Kidney (tissue), 14 donors: ENCODE results near the gene SDSL. TPM values are rescaled to one million over a fixed set of nuclear protein-coding genes. Genes with fewer than 3 reads are reported as not detected.

Experiments
- DNase-seq, 5 donors: peaks; one replicate each; pipeline ENCODE4 v3.0.0-alpha.2; 2013 to 2020
- FAIRE-seq: peaks from 2 replicates; lab custom pipeline; 2012; peaks lifted over from hg19 to GRCh38; lab: Jason Lieb, UNC
- H3K27ac ChIP-seq, 2 donors: one replicate each; pipeline ENCODE4 v1.7.0; 2013; ENCODE audit warnings: low read depth in 2 of 2, low read length in 2 of 2, inconsistent platforms in 1 of 2
- H3K27me3 ChIP-seq: one replicate; pipeline ENCODE4 v1.7.1; 2013; ENCODE audit warnings: low read length, inconsistent platforms; ENCODE audit not compliant: control insufficient read depth, insufficient read depth
- H3K36me3 ChIP-seq, 3 donors: one replicate each; pipeline versions ENCODE4 v1.7.0 to v1.7.1; 2013; ENCODE audit warnings: low read length in 3 of 3, control low read depth in 1 of 3, inconsistent platforms in 1 of 3; ENCODE audit not compliant: insufficient read depth in 3 of 3, control insufficient read depth in 2 of 3
- H3K4me1 ChIP-seq, 3 donors: one replicate each; pipeline versions ENCODE4 v1.7.0 to v1.7.1; 2013; ENCODE audit warnings: low read length in 3 of 3, inconsistent platforms in 1 of 3, low read depth in 1 of 3; ENCODE audit not compliant: control insufficient read depth in 2 of 3, insufficient read depth in 2 of 3
- H3K4me3 ChIP-seq, 3 donors: one replicate each; pipeline versions ENCODE4 v1.7.0 to v1.8.1; 2013; ENCODE audit warnings: low read length in 3 of 3, control low read depth in 1 of 3, inconsistent platforms in 1 of 3
- H3K9ac ChIP-seq, 3 donors: one replicate each; pipeline versions ENCODE4 v1.7.0 to v1.7.1; 2013; ENCODE audit warnings: low read length in 3 of 3, control low read depth in 1 of 3, inconsistent platforms in 1 of 3
- H3K9me3 ChIP-seq, 3 donors: one replicate each; pipeline versions ENCODE4 v1.7.0 to v1.7.1; 2013; ENCODE audit warnings: low read length in 3 of 3, control low read depth in 1 of 3, inconsistent platforms in 1 of 3; ENCODE audit not compliant: control insufficient read depth in 2 of 3, insufficient read depth in 1 of 3
- intact Hi-C: fragments of 100-400 bp; cut with DNase I; formaldehyde crosslinking; loops from one replicate; pipeline ENCODE4 v1.11.1; 2022
- polyA plus RNA-seq: library from polyadenylated mRNA; stranded (reverse); fragments of 350-450 nt; fragmentation: Illumina TruSeq; extraction: RNeasy Lipid Tissue Mini Kit (QIAGEN cat#74804); gene quantifications from one replicate; pipeline ENCODE4 v1.2.3, GENCODE V29; 2014; ENCODE audit warnings: low read depth, low replicate concordance; ENCODE audit not compliant: insufficient read depth
- total RNA-seq: library from RNA; stranded (reverse); fragmentation: NEBNext Ultra II Directional; extraction: Animal tissue kit (Norgen Biotek cat#: 25700); gene quantifications from one replicate; pipeline ENCODE4 v1.2.1, GENCODE V29; 2021
- TF ChIP-seq, protein P1 (sequence below): IDR thresholded peaks from 3 replicates; pipeline ENCODE4 v1.5.1; 2012; ENCODE audit warnings: mild to moderate bottlenecking, moderate library complexity, borderline replicate concordance; ENCODE audit not compliant: insufficient read depth; ENCODE audit errors: extremely low read depth
- donor health status: control.
- donor health status: control.
- donor health status: control.
- donor health status: control.
- donor health status: control.
- donor health status: DM: yes; HTN: yes; CAD: no.
- donor health status: Normal renal cell carcinoma (clear cell type).

SDSL gene
- total and polyA plus RNA-seq, 2 donors from 2014 or later, result 22.8 to 116 TPM

DNA sequence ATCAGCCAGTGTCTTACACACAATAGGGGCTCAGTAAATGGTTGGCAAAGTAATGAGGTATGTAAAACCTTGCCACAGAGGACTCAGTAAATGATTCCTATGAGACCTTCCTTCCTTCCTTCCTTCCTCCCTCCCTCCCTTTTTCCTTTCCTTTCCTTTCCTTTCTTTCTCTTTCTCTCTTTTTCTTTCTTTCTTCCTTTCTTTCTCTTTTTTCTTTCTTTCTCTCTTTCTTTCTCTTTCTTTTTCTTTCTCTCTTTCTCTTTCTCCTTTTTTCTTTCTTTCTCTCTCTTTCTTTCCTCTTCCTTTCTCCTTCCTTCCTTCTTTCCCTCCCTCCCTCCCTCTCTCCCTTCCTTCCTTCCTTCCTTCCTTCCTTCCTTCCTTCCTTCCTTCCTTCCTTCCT, 26.0 kb upstream of the SDSL start:
- Histone ChIP-seq H3K27me3 (no peaks in the 10 kb centered on the region), H3K27ac (no peak overlapping the region), H3K9ac (no peak overlapping the region), H3K4me1 (no peaks in the 10 kb centered on the region), H3K4me3 (no peak overlapping the region), H3K36me3 (no peaks in the 10 kb centered on the region), H3K9me3 (no peaks in the 10 kb centered on the region)
- DNase-seq, result no peak
- intact Hi-C loops, result no loop called here
- FAIRE-seq, result no peak
- TF ChIP-seq, protein P1, sequence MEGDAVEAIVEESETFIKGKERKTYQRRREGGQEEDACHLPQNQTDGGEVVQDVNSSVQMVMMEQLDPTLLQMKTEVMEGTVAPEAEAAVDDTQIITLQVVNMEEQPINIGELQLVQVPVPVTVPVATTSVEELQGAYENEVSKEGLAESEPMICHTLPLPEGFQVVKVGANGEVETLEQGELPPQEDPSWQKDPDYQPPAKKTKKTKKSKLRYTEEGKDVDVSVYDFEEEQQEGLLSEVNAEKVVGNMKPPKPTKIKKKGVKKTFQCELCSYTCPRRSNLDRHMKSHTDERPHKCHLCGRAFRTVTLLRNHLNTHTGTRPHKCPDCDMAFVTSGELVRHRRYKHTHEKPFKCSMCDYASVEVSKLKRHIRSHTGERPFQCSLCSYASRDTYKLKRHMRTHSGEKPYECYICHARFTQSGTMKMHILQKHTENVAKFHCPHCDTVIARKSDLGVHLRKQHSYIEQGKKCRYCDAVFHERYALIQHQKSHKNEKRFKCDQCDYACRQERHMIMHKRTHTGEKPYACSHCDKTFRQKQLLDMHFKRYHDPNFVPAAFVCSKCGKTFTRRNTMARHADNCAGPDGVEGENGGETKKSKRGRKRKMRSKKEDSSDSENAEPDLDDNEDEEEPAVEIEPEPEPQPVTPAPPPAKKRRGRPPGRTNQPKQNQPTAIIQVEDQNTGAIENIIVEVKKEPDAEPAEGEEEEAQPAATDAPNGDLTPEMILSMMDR, result no peak

DNA sequence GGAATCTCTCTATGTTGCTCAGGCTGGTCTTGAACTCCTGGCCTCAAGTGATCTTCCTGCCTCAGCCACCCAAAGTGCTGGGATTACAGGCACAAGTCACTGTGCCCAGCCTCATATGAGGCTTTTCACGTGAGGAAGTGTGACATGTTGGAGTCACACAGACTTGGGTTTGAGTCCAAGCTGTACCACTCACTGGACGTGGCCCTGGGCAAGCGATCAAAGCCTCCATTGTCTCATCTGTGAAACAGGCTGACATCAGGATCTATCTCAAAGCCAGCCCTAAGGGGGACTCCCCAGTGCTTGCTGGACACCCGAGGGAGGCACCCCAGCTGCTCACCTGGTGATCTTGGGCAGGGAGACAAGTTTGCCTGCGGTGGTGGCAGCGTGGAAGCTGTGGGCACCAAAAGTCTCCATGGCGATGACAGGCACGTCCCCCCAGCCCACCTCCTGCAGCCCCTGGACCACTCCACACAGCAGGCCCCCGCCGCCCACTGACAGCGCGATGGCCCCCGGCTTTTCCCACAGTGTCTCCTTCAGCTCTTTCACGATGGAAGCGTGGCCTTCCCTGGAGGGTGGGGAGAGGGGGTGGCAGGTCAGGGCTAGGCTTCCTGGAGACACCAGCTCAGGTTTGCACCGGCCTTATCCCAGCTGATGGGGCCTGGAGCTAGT, 25.2 kb upstream of the SDSL start:
- intact Hi-C loops, result no loop called here
- FAIRE-seq (no peak), DNase-seq (no peak)
- no peaks in the 10 kb centered on the region for H3K27me3 ChIP-seq
- no peaks in the 10 kb centered on the region for H3K36me3 ChIP-seq
- H3K4me1 ChIP-seq, result no peaks in the 10 kb centered on the region
- H3K9ac ChIP-seq, result no peak overlapping the region
- H3K9me3 ChIP-seq, result no peaks in the 10 kb centered on the region
- no peak overlapping the region for H3K4me3 ChIP-seq
- TF ChIP-seq, protein P1, result no peak
- no peak overlapping the region for H3K27ac ChIP-seq

DNA sequence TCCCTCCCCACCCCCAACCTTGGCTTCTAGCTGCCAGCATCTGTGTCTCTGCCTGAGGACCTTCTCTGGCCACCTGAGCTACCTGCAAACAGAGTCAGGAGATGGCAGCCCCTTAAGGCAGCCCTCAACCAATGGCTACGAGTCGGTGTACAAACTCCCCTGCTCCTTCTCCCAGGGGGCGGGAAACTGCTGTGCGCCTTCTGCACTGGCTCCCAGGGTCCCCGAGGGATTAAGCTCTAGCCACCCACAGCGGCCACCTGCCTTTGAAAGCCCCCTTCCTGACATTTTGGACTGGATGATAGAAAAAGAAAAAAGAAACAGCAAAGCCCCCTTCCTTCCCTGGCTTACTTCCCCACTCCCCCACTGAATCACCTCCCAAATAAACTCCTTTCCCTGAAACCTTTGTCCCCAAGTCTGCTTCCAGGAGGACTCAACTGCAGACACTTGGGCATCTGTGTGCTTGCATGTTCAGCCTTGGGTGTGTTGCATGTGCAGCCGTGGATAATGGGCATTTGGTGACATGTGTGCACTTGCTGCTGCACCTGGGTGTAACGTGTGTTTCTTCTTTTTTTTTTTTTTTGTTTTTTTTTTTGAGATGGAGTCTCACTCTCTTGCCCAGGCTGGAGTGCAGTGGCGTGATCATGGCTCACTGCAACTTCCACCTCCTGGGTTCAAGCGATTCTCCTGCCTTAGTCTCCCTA, 24.5 kb upstream of the SDSL start:
- no peaks in the 10 kb centered on the region for H3K4me1 ChIP-seq
- no peaks in the 10 kb centered on the region for H3K36me3 ChIP-seq
- no peak overlapping the region for H3K27ac ChIP-seq
- H3K9me3 ChIP-seq, result no peaks in the 10 kb centered on the region
- FAIRE-seq (no peak), DNase-seq (no peak)
- TF ChIP-seq, protein P1, result no peak
- H3K4me3 ChIP-seq, result no peak overlapping the region
- intact Hi-C loops, result no loop called here
- H3K9ac ChIP-seq, result no peak overlapping the region
- no peaks in the 10 kb centered on the region for H3K27me3 ChIP-seq
